Measurements from ENCODE around the gene TAF3.

The TAF3 gene

GRCh38 chr10:8026349-8027259 lies 208.3 kb downstream of the TAF3 start:
- in situ Hi-C loops (cut with HindIII; ENCODE audit: low sequenced_read_pairs) = no loop called here

GRCh38 chr10:8031211-8031610 lies 212.9 kb downstream of the TAF3 start:
- in situ Hi-C loops (cut with HindIII; ENCODE audit: low sequenced_read_pairs) = loop anchor here (10.0 kb wide), 2 partner anchors 136 to 1124 kb away; no protein-coding TSS in a partner anchor

- in situ Hi-C loops (cut with HindIII; ENCODE audit: low sequenced_read_pairs) = loop anchor here (10.0 kb wide), 2 partner anchors 138 to 1122 kb away; no protein-coding TSS in a partner anchor
Measured at GRCh38 chr10:8032558-8032957, 214.3 kb downstream of the TAF3 start.

- in situ Hi-C loops (cut with HindIII; ENCODE audit: low sequenced_read_pairs) = loop anchor here (10.0 kb wide), 2 partner anchors 139 to 1121 kb away; no protein-coding TSS in a partner anchor
Measured at GRCh38 chr10:8033812-8034465, 215.6 kb downstream of the TAF3 start.

GRCh38 chr10:8034466-8035005 lies 216.2 kb downstream of the TAF3 start:
- in situ Hi-C loops (cut with HindIII; ENCODE audit: low sequenced_read_pairs) = loop anchor here (5.0 to 10.0 kb wide), 3 partner anchors 140 to 1120 kb away; no protein-coding TSS in a partner anchor

- in situ Hi-C loops (cut with HindIII; ENCODE audit: low sequenced_read_pairs) = loop anchor here (5.0 to 10.0 kb wide), 3 partner anchors 140 to 1120 kb away; no protein-coding TSS in a partner anchor
Measured at GRCh38 chr10:8035006-8035640, 216.8 kb downstream of the TAF3 start.

- in situ Hi-C loops (cut with HindIII; ENCODE audit: low sequenced_read_pairs) = loop anchor here (5.0 to 10.0 kb wide), 3 partner anchors 141 to 1119 kb away; no protein-coding TSS in a partner anchor
Measured at GRCh38 chr10:8035641-8036470, 217.6 kb downstream of the TAF3 start.

GRCh38 chr10:8036506-8037198 lies 218.3 kb downstream of the TAF3 start:
- in situ Hi-C loops (cut with HindIII; ENCODE audit: low sequenced_read_pairs) = loop anchor here (5.0 to 10.0 kb wide), 3 partner anchors 142 to 1118 kb away; no protein-coding TSS in a partner anchor

GRCh38 chr10:8037199-8037801 lies 219.0 kb downstream of the TAF3 start:
- in situ Hi-C loops (cut with HindIII; ENCODE audit: low sequenced_read_pairs) = loop anchor here (5.0 to 10.0 kb wide), 3 partner anchors 142 to 1118 kb away; no protein-coding TSS in a partner anchor

GRCh38 chr10:8037941-8038894 lies 219.9 kb downstream of the TAF3 start:
- in situ Hi-C loops (cut with HindIII; ENCODE audit: low sequenced_read_pairs) = loop anchor here (5.0 to 10.0 kb wide), 3 partner anchors 143 to 1117 kb away; no protein-coding TSS in a partner anchor

GRCh38 chr10:8039321-8039881 lies 221.1 kb downstream of the TAF3 start:
- in situ Hi-C loops (cut with HindIII; ENCODE audit: low sequenced_read_pairs) = loop anchor here (5.0 to 10.0 kb wide), 3 partner anchors 145 to 1115 kb away; no protein-coding TSS in a partner anchor

- in situ Hi-C loops (cut with HindIII; ENCODE audit: low sequenced_read_pairs) = no loop called here
Measured at GRCh38 chr10:8040651-8041050, 222.3 kb downstream of the TAF3 start.

- in situ Hi-C loops (cut with HindIII; ENCODE audit: low sequenced_read_pairs) = no loop called here
Measured at GRCh38 chr10:8041284-8041991, 223.1 kb downstream of the TAF3 start.

GRCh38 chr10:8041992-8042720 lies 223.9 kb downstream of the TAF3 start:
- in situ Hi-C loops (cut with HindIII; ENCODE audit: low sequenced_read_pairs) = no loop called here

GRCh38 chr10:8042721-8043568 lies 224.6 kb downstream of the TAF3 start:
- in situ Hi-C loops (cut with HindIII; ENCODE audit: low sequenced_read_pairs) = no loop called here

Data from endothelial cell of hepatic sinusoid (primary cell).